ENCODE measurements around the gene STX1B.
"Not testable (repeated sequence)": the region's sequence is repeated elsewhere in the genome, so short reads cannot be mapped to it uniquely, and the experiment has no call there.

Gene STX1B

DNA sequence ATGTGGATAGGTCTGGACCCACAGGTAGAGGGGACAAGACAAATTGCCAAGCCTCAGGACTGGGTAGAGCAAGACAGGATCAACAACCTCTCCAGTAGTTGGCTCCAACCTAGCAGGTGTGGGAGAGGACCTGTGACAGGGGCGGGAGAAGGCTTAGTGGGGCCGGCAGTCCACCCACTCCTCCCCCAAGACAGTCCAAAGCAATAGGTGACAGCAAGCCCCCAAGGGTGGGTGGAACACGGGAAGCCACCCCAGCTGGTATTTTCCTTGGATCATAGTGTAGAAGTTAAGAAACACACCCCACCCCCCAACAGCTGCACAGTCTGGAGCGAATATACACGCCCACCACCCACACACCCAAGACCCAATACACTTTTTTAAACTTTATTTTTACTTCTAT is 18.8 kb upstream of the STX1B start:
- TF ChIP-seq, protein P1, sequence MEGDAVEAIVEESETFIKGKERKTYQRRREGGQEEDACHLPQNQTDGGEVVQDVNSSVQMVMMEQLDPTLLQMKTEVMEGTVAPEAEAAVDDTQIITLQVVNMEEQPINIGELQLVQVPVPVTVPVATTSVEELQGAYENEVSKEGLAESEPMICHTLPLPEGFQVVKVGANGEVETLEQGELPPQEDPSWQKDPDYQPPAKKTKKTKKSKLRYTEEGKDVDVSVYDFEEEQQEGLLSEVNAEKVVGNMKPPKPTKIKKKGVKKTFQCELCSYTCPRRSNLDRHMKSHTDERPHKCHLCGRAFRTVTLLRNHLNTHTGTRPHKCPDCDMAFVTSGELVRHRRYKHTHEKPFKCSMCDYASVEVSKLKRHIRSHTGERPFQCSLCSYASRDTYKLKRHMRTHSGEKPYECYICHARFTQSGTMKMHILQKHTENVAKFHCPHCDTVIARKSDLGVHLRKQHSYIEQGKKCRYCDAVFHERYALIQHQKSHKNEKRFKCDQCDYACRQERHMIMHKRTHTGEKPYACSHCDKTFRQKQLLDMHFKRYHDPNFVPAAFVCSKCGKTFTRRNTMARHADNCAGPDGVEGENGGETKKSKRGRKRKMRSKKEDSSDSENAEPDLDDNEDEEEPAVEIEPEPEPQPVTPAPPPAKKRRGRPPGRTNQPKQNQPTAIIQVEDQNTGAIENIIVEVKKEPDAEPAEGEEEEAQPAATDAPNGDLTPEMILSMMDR (conservative IDR thresholded peaks at IDR 0.05; ENCODE audit: low read depth, low read length) = no peak
- H3K4me3 ChIP-seq (ENCODE audit: low read depth, low read length) = no peak overlapping the region
- no peak for DNase-seq (ENCODE audit: low read depth)

DNA sequence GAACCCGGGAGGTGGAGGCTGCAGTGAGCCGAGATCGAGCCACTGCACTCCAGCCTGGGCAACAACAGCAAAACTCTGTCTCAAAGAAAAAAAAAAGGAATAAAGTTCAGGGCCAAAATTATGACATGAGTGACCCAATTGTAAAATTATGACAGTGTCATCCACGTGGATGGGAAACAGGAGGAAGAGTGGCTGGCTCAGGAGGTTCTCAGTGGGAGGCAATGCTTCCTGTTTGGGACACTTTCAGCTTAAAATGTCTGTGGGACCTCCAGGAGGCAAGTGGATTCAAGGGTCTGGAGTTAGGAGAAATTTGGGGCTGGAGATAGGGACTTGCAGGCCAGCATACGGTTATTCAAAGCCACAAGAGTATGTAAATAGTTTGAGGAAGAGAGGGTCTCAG is 14.9 kb upstream of the STX1B start:
- TF ChIP-seq, protein P1 (conservative IDR thresholded peaks at IDR 0.05; ENCODE audit: low read depth, low read length) = no peak
- no peak overlapping the region for H3K4me3 ChIP-seq (ENCODE audit: low read depth, low read length)
- DNase-seq (ENCODE audit: low read depth) = no peak

DNA sequence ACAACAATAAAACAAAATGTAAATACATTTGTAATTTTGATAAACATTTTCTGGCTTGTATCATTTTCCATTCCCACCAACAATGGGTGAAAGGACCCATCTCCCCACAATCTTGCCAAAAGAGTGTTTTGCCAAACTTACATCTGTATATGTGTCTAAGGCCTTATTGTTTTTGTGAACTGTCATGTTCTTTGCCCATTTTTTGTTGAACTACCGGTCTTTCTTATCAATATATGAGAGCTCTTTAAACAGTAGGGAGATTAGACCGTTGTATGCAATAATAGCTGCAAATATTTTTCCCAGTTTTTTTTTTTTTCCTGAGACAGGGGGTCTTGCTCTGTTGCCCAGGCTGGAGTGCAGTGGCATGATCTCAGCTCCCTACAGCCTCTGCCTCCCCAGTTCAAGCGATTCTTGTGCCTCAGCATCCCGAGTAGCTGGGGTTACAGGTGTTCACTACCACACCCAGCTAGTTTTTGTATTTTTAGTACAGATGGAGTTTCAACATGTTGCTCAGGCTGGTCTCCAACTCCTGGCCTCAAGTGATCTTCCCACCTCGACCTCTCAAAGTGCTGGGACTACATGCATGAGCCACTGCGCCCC is 13.3 kb upstream of the STX1B start:
- no peak overlapping the region for H3K4me3 ChIP-seq (ENCODE audit: low read depth, low read length)
- DNase-seq (ENCODE audit: low read depth) = no peak
- TF ChIP-seq, protein P1 (conservative IDR thresholded peaks at IDR 0.05; ENCODE audit: low read depth, low read length) = no peak

DNA sequence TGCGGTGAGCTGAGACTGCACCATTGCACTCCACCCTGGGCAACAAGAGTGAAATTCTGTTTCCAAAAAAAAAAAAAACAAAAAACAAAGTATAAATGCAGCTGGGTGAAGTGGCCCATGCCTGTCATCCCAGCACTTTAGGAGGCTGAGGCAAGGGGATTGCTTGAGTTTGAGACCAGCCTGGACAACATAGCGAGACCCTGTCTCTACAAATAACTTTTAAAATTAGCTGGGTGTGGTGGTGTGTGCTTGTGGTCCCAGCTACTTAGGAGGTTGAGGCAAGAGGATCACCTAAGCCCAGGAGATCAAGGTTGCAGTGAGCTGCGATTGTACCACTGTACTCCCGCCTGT is 12.8 kb upstream of the STX1B start:
- no peak for DNase-seq (ENCODE audit: low read depth)
- TF ChIP-seq, protein P1 (conservative IDR thresholded peaks at IDR 0.05; ENCODE audit: low read depth, low read length) = no peak
- H3K4me3 ChIP-seq (ENCODE audit: low read depth, low read length) = no peak overlapping the region

DNA sequence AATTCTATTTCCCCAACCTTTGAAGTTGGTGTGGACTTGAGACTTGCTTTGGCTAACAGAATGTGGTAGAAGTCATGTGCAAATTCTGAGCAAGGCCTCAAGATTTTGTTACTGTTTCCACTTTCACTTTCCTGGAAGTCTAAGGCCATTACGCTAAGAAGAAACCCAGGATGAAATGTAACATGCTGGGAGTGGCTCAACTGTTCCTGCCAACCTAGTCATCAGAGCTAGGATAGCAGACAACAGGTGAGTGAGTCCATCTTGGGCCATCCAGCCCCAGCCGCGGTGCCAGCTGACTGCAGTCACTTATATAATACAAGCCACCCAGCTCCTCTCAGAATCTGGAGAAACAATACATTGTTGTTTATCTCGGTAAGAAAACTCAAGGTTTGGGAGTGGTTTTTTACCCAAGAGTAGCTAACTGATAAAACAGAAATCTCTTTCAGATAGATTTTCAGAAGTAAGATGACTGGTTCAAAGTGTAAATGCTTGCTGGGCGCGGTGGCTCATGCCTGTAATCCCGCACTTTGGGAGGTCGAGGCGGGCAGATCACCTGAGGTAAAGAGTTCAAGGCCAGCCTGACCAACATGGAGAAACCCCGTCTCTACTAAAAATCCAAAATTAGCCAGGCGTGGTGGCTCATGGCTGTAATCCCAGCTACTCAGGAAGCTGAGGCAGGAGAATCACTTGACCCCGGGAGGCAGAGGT is 12.3 kb upstream of the STX1B start:
- TF ChIP-seq, protein P1 (conservative IDR thresholded peaks at IDR 0.05; ENCODE audit: low read depth, low read length) = no peak
- DNase-seq (ENCODE audit: low read depth) = no peak
- H3K4me3 ChIP-seq (ENCODE audit: low read depth, low read length) = no peak overlapping the region

DNA sequence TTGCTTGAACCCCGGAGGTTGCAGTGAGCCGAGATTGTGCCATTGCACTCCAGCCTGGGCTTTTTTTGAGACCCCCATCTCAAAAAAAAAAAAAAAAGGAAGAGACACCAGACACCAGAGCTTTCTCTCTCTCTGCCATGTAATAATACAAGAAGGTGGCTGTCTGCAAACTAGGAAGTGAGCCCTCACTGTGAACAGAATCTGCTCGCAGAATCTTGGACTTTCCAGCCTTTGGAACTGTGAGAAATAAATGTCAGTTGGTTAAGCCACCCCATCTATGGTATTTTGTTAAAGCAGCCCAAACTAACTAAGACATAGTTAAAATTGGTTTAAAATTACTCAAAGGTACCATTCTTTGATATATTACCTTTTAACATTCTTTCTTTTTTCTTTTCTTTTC is 10.1 kb upstream of the STX1B start:
- TF ChIP-seq, protein P1 (conservative IDR thresholded peaks at IDR 0.05; ENCODE audit: low read depth, low read length) = no peak
- no peak for DNase-seq (ENCODE audit: low read depth)

DNA sequence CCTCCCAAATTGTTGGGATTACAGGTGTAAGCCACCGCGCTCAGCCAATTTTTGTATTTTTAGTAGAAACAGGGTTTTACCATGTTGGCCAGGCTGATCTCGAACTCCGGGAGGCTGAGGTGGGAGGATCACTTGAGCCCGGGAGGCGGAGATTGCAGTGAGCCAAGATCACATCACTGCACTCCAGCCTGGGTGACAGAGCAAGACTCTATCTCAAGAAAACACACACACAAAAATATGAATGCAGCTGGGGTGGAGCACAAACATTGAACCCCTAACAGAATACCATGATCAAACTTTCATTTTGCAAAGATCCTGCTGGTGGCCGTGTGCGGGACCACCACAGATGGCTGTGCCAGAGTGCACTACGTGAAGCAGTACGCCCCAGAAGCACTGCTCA is 7.3 kb upstream of the STX1B start:
- H3K4me3 ChIP-seq (ENCODE audit: low read depth, low read length); DNase-seq (ENCODE audit: low read depth): not testable (repeated sequence)

More for the DNA sequence above, 10.1 kb upstream of the STX1B start:
- no peak overlapping the region for H3K4me3 ChIP-seq (ENCODE audit: low read depth, low read length)

Data from choroid plexus epithelial cell (primary cell).